ENCODE results near the gene GSTM2. TPM values are rescaled to one million over a fixed set of nuclear protein-coding genes. Genes with fewer than 3 reads are reported as not detected.
"Not testable (repeated sequence)": the region's sequence is repeated elsewhere in the genome, so short reads cannot be mapped to it uniquely, and the experiment has no call there.

Gene GSTM2
- total RNA-seq, 1 experiment from 2014 or later: 10.2 TPM

DNA sequence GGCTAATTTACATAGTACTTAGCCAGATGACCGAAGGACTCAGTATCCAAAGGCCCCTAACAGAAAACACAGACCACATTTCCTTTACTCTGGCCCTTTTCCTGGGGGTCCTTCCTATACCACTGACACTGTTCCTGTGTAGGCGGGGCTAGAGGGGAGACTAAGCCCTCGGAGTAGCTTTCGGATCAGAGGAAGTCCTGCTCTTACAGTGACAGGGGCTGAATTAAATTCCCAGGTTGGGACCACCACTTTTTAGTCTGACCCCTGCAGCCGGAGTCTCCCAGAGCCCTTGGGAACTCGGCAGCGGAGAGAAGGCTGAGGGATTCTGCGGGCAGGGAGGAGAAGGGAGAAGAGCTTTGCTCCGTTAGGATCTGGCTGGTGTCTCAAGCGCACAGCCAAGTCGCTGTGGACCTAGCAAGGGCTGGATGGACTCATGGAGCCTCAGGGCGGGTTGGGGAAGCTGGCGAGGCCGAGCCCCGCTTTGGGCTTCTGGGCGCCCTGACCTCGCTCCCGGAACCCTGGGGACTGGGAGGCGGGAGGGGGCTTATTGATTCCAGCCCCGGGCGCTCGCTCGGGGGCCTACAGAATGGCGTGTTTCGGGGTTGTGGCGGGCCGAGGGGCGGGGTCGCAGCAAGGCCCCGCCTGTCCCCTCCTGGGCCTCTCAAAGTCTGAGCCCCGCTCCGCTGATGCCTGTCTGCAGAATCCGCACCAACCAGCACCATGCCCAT is 43.9 kb downstream of the GSTM2 start, which contains the start of gene GSTM5:
GSTM5 (plus strand) TSS at position 659 of the 728 bp plus-strand sequence; CDS start at position 721, 62 bp downstream.
- H3K4me3 ChIP-seq (ENCODE audit: low read depth in 2 of 2, low read length in 2 of 2); H3K27ac ChIP-seq (ENCODE audit: low read length); DNase-seq (ENCODE audit: low read depth, low spot score); BruUV-seq (replicated peaks); POLR2A ChIA-PET; H3K36me3 ChIP-seq (ENCODE audit: control insufficient read depth, insufficient read depth, low read length); CTCF ChIA-PET; H3K27me3 ChIP-seq (ENCODE audit: control insufficient read depth, insufficient read depth, low read length); H3K4me1 ChIP-seq (ENCODE audit: control insufficient read depth, insufficient read depth, low read length); H3K9me3 ChIP-seq (ENCODE audit: control insufficient read depth, insufficient read depth, low read depth, low read length); intact Hi-C loops (cut with micrococcal nuclease; ENCODE audit: unreplicated experiment); ATAC-seq; in situ Hi-C loops (cut with HindIII; ENCODE audit: low pct_unique_long_range_greater_than_20kb, low sequenced_read_pairs): not testable (repeated sequence)

DNA sequence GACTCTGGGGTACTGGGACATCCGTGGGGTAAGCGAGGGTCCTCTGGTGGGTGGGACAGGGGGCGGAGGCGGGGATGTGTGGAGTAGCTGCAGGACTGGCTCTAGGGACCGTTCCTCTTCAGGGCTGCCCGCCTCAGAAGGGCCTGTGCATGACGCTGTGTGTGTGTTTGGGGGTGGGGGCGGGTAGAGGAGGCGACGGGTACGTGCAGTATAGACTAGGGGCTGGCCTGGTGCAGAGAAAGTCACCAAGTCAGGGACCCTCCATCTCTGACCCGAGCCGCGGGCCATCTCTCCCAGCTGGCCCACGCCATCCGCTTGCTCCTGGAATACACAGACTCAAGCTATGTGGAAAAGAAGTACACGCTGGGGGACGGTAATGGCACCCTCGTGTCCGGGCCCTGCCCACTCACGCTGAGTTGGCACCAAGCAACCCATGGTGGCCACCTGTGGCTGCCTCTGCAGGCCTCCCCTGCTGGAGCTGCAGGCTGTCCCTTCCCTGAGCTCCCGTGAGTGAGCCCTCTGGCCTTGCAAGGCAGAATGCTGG is 44.5 kb downstream of the GSTM2 start:
- Histone ChIP-seq H3K27me3 (ENCODE audit: control insufficient read depth, insufficient read depth, low read length) (no peaks in the 10 kb centered on the region), H3K36me3 (ENCODE audit: control insufficient read depth, insufficient read depth, low read length) (no peaks in the 10 kb centered on the region), H3K4me1 (ENCODE audit: control insufficient read depth, insufficient read depth, low read length) (no peaks in the 10 kb centered on the region), H3K27ac (ENCODE audit: low read length) (no peak overlapping the region), H3K4me3 (ENCODE audit: low read depth in 2 of 2, low read length in 2 of 2) (no peak overlapping the region), H3K9me3 (ENCODE audit: control insufficient read depth, insufficient read depth, low read depth, low read length) (no peaks in the 10 kb centered on the region)
- no peak for DNase-seq (ENCODE audit: low read depth, low spot score)
- no peak for ATAC-seq
- CTCF ChIA-PET: no interaction called here
- intact Hi-C loops (cut with micrococcal nuclease; ENCODE audit: unreplicated experiment): no loop called here
- TF ChIP-seq, protein P1, sequence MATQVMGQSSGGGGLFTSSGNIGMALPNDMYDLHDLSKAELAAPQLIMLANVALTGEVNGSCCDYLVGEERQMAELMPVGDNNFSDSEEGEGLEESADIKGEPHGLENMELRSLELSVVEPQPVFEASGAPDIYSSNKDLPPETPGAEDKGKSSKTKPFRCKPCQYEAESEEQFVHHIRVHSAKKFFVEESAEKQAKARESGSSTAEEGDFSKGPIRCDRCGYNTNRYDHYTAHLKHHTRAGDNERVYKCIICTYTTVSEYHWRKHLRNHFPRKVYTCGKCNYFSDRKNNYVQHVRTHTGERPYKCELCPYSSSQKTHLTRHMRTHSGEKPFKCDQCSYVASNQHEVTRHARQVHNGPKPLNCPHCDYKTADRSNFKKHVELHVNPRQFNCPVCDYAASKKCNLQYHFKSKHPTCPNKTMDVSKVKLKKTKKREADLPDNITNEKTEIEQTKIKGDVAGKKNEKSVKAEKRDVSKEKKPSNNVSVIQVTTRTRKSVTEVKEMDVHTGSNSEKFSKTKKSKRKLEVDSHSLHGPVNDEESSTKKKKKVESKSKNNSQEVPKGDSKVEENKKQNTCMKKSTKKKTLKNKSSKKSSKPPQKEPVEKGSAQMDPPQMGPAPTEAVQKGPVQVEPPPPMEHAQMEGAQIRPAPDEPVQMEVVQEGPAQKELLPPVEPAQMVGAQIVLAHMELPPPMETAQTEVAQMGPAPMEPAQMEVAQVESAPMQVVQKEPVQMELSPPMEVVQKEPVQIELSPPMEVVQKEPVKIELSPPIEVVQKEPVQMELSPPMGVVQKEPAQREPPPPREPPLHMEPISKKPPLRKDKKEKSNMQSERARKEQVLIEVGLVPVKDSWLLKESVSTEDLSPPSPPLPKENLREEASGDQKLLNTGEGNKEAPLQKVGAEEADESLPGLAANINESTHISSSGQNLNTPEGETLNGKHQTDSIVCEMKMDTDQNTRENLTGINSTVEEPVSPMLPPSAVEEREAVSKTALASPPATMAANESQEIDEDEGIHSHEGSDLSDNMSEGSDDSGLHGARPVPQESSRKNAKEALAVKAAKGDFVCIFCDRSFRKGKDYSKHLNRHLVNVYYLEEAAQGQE (IDR thresholded peaks at IDR 0.05; ENCODE audit: insufficient read depth in 1 of 2, low read depth in 2 of 2, low read length in 1 of 2): no peak
- TF ChIP-seq POLR2AphosphoS5 (IDR thresholded peaks at IDR 0.05; ENCODE audit: low read depth, low read length) (no peak), TCF7L2 (IDR thresholded peaks at IDR 0.05; ENCODE audit: low read depth, low read length) (no peak), SIN3A (IDR thresholded peaks at IDR 0.05; ENCODE audit: borderline replicate concordance, insufficient read depth, low read depth, low read length) (no peak)
- TF ChIP-seq, protein P2, sequence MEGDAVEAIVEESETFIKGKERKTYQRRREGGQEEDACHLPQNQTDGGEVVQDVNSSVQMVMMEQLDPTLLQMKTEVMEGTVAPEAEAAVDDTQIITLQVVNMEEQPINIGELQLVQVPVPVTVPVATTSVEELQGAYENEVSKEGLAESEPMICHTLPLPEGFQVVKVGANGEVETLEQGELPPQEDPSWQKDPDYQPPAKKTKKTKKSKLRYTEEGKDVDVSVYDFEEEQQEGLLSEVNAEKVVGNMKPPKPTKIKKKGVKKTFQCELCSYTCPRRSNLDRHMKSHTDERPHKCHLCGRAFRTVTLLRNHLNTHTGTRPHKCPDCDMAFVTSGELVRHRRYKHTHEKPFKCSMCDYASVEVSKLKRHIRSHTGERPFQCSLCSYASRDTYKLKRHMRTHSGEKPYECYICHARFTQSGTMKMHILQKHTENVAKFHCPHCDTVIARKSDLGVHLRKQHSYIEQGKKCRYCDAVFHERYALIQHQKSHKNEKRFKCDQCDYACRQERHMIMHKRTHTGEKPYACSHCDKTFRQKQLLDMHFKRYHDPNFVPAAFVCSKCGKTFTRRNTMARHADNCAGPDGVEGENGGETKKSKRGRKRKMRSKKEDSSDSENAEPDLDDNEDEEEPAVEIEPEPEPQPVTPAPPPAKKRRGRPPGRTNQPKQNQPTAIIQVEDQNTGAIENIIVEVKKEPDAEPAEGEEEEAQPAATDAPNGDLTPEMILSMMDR (IDR thresholded peaks at IDR 0.05): no peak
- in situ Hi-C loops (cut with HindIII; ENCODE audit: low pct_unique_long_range_greater_than_20kb, low sequenced_read_pairs): no loop called here
- POLR2A ChIA-PET: no interaction called here
- no TSS peak for BruUV-seq (replicated peaks)

DNA sequence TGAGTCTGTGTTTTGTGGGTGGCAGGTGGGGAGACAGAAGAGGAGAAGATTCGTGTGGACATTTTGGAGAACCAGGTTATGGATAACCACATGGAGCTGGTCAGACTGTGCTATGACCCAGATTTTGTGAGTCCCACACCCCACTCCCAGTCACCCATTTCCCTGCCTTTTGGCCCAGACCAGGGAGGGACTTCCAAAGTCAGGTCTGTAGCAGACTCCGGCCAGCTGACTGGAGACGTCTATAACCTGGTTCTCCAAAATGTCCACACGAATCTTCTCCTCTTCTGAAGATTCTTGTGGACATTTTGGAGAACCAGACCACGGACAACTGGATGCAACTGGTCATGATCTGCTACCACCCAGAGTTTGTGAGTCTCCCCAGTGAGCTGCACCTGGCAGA is 45.8 kb downstream of the GSTM2 start:
- POLR2A ChIA-PET: no interaction called here
- no peak for DNase-seq (ENCODE audit: low read depth, low spot score)
- no peak overlapping the region for H3K4me3 ChIP-seq (ENCODE audit: low read depth in 2 of 2, low read length in 2 of 2)
- H3K4me1 ChIP-seq (ENCODE audit: control insufficient read depth, insufficient read depth, low read length): no peaks in the 10 kb centered on the region
- TF ChIP-seq TCF7L2 (IDR thresholded peaks at IDR 0.05; ENCODE audit: low read depth, low read length) (no peak), POLR2AphosphoS5 (IDR thresholded peaks at IDR 0.05; ENCODE audit: low read depth, low read length) (no peak), SIN3A (IDR thresholded peaks at IDR 0.05; ENCODE audit: borderline replicate concordance, insufficient read depth, low read depth, low read length) (no peak)
- TF ChIP-seq, protein P1 (IDR thresholded peaks at IDR 0.05; ENCODE audit: insufficient read depth in 1 of 2, low read depth in 2 of 2, low read length in 1 of 2): no peak
- TF ChIP-seq, protein P2 (IDR thresholded peaks at IDR 0.05): no peak
- no peaks in the 10 kb centered on the region for H3K27me3 ChIP-seq (ENCODE audit: control insufficient read depth, insufficient read depth, low read length)
- CTCF ChIA-PET: no interaction called here
- H3K36me3 ChIP-seq (ENCODE audit: control insufficient read depth, insufficient read depth, low read length): no peaks in the 10 kb centered on the region
- no peaks in the 10 kb centered on the region for H3K9me3 ChIP-seq (ENCODE audit: control insufficient read depth, insufficient read depth, low read depth, low read length)
- no TSS peak for BruUV-seq (replicated peaks)
- intact Hi-C loops (cut with micrococcal nuclease; ENCODE audit: unreplicated experiment): no loop called here
- in situ Hi-C loops (cut with HindIII; ENCODE audit: low pct_unique_long_range_greater_than_20kb, low sequenced_read_pairs): no loop called here
- ATAC-seq: no peak
- no peak overlapping the region for H3K27ac ChIP-seq (ENCODE audit: low read length)

Data from Panc1 (cell line).